Spleen (tissue), 7 donors: Measurements from ENCODE around the gene FREY1.

Source experiments
- CTCF ChIP-seq, 11 experiments: fragments of 200-600 bp in 7 of 11; fragments of 450-650 bp in 4 of 11; sonication (generic) in 4 of 11; IDR thresholded peaks in 8 of 11; conservative IDR thresholded peaks in 3 of 11; 1 replicate in 7 of 11; 2 replicates in 4 of 11; pipeline versions ENCODE4 v1.4.0 to v1.8.0; 2016 to 2021; ENCODE audit warnings: antibody characterized with exemption in 11 of 11, inconsistent platforms in 4 of 11, mild to moderate bottlenecking in 1 of 11
- POLR2AphosphoS5 ChIP-seq, 3 donors: sonication (generic); formaldehyde crosslinking; IDR thresholded peaks; one replicate each; pipeline ENCODE4 v1.5.1; 2017; ENCODE audit warnings: antibody characterized with exemption in 3 of 3
- donor health status: DM: no; HTN: no; CAD: no; lungs with moderate emphysema.
- donor health status: DM: no; HTN: no; CAD: no.
- donor health status: DM: no; HTN: no; CAD: no.

GRCh38 chr11:45864041-45864440, 43.0 kb downstream of the FREY1 start:
- TF ChIP-seq CTCF (IDR thresholded peaks at IDR 0.05 in 8 of 11, conservative IDR thresholded peaks at IDR 0.05 in 3 of 11) (no peak), POLR2AphosphoS5 (IDR thresholded peaks at IDR 0.05) (no peak)
